IMR-90 (cell line): Measurements from ENCODE around the gene KRTAP21-3. TPM values are rescaled to one million over a fixed set of nuclear protein-coding genes. Genes with fewer than 3 reads are reported as not detected.

ENCODE experiments used
- microRNA-seq, 2 experiments: library from miRNA; stranded (forward) in 1 of 2; unstranded in 1 of 2; fragments of 10-50 nt in 1 of 2; fragments of <30 nt in 1 of 2; gene quantifications in 1 of 2; microRNA quantifications in 1 of 2; one replicate each; pipeline versions ENCODE3 to v1.1.0; 2013 to 2020; ENCODE audit not compliant: insufficient read depth in 1 of 2, insufficient read length in 1 of 2, unreplicated experiment in 1 of 2
- polyA plus RNA-seq, 3 experiments: library from polyadenylated mRNA; depleted of rRNA; stranded (reverse); fragments of >200 nt; gene quantifications; 2 replicates each; pipeline ENCODE4 v1.2.3, GENCODE V29; 2012; ENCODE audit warnings: low replicate concordance in 1 of 3
- small RNA-seq, 5 experiments: library from RNA; depleted of rRNA; stranded (forward); fragments of <200 nt; gene quantifications; one replicate each; pipeline ENCODE3, GENCODE V24; 2012
- total RNA-seq: library from RNA; depleted of rRNA; stranded (reverse); fragments of >200 nt; gene quantifications from 2 replicates; pipeline ENCODE4 v1.2.3, GENCODE V29; 2012; rRNA removed

The KRTAP21-3 gene
- total and polyA plus RNA-seq, 2 of the 4 experiments (the other 2 are of a cell fraction) = not detected

Small RNA genes within 50 kb of the gene (microRNA-seq; reads per million reads assigned to microRNA genes)
- gene AP000244.1 (ENCODE audit: insufficient read depth, insufficient read length) (not detected), gene KRTAP21-3 (ENCODE audit: insufficient read depth, insufficient read length) (not detected)

Small RNA genes within 50 kb of the gene (small RNA-seq; reads per million reads assigned to genes)
- gene AP000244.1 (0 reads per million in 5 experiments), gene KRTAP21-3 (0 reads per million in 5 experiments)

Other genes starting within 250 kb of the KRTAP21-3 start
- gene KRTAP19-1, start 238.4 kb downstream of the KRTAP21-3 start, total RNA-seq = not detected in 2 replicates
- not detected in 2 replicates for gene KRTAP19-1, start 238.4 kb downstream of the KRTAP21-3 start, polyA plus RNA-seq (2012; rRNA removed)
- not detected in 2 replicates for gene KRTAP19-2, start 231.3 kb downstream of the KRTAP21-3 start, total RNA-seq
- gene KRTAP19-2, start 231.3 kb downstream of the KRTAP21-3 start, polyA plus RNA-seq (2012; rRNA removed) = not detected in 2 replicates
- gene KRTAP19-3, start 226.8 kb downstream of the KRTAP21-3 start, total RNA-seq = not detected in 2 replicates
- not detected in 2 replicates for gene KRTAP19-3, start 226.8 kb downstream of the KRTAP21-3 start, polyA plus RNA-seq (2012; rRNA removed)
- gene KRTAP19-4, start 221.6 kb downstream of the KRTAP21-3 start, total RNA-seq = not detected in 2 replicates
- not detected in 2 replicates for gene KRTAP19-4, start 221.6 kb downstream of the KRTAP21-3 start, polyA plus RNA-seq (2012; rRNA removed)
- gene KRTAP19-5, start 216.6 kb downstream of the KRTAP21-3 start, total RNA-seq = not detected in 2 replicates
- gene KRTAP19-5, start 216.6 kb downstream of the KRTAP21-3 start, polyA plus RNA-seq (2012; rRNA removed) = not detected in 2 replicates
- gene KRTAP19-6, start 176.9 kb downstream of the KRTAP21-3 start, total RNA-seq = not detected in 2 replicates
- gene KRTAP19-6, start 176.9 kb downstream of the KRTAP21-3 start, polyA plus RNA-seq (2012; rRNA removed) = not detected in 2 replicates
- gene KRTAP19-7, start 157.5 kb downstream of the KRTAP21-3 start, total RNA-seq = not detected in 2 replicates
- gene KRTAP19-7, start 157.5 kb downstream of the KRTAP21-3 start, polyA plus RNA-seq (2012; rRNA removed) = not detected in 2 replicates
- gene KRTAP22-2, start 128.4 kb downstream of the KRTAP21-3 start, total RNA-seq = not detected in 2 replicates
- gene KRTAP22-2, start 128.4 kb downstream of the KRTAP21-3 start, polyA plus RNA-seq (2012; rRNA removed) = not detected in 2 replicates
- gene KRTAP6-3, start 126.3 kb downstream of the KRTAP21-3 start, total RNA-seq = not detected in 2 replicates
- gene KRTAP6-3, start 126.3 kb downstream of the KRTAP21-3 start, polyA plus RNA-seq (2012; rRNA removed) = not detected in 2 replicates
- gene KRTAP6-2, start 119.9 kb downstream of the KRTAP21-3 start, total RNA-seq = not detected in 2 replicates
- gene KRTAP6-2, start 119.9 kb downstream of the KRTAP21-3 start, polyA plus RNA-seq (2012; rRNA removed) = not detected in 2 replicates
- gene KRTAP22-1, start 117.7 kb downstream of the KRTAP21-3 start, total RNA-seq = not detected in 2 replicates
- gene KRTAP22-1, start 117.7 kb downstream of the KRTAP21-3 start, polyA plus RNA-seq (2012; rRNA removed) = not detected in 2 replicates
- not detected in 2 replicates for gene KRTAP6-1, start 104.8 kb downstream of the KRTAP21-3 start, total RNA-seq
- gene KRTAP6-1, start 104.8 kb downstream of the KRTAP21-3 start, polyA plus RNA-seq (2012; rRNA removed) = not detected in 2 replicates
- gene KRTAP20-1, start 102.4 kb downstream of the KRTAP21-3 start, total RNA-seq = not detected in 2 replicates
- not detected in 2 replicates for gene KRTAP20-1, start 102.4 kb downstream of the KRTAP21-3 start, polyA plus RNA-seq (2012; rRNA removed)
- not detected in 2 replicates for gene KRTAP20-4, start 98.2 kb downstream of the KRTAP21-3 start, total RNA-seq
- not detected in 2 replicates for gene KRTAP20-4, start 98.2 kb downstream of the KRTAP21-3 start, polyA plus RNA-seq (2012; rRNA removed)
- not detected in 2 replicates for gene KRTAP20-2, start 83.6 kb downstream of the KRTAP21-3 start, total RNA-seq
- not detected in 2 replicates for gene KRTAP20-2, start 83.6 kb downstream of the KRTAP21-3 start, polyA plus RNA-seq (2012; rRNA removed)
- gene KRTAP20-3, start 75.9 kb downstream of the KRTAP21-3 start, total RNA-seq = not detected in 2 replicates
- gene KRTAP20-3, start 75.9 kb downstream of the KRTAP21-3 start, polyA plus RNA-seq (2012; rRNA removed) = not detected in 2 replicates
- gene KRTAP21-2, start 28.5 kb upstream of the KRTAP21-3 start, total RNA-seq = not detected in 2 replicates
- not detected in 2 replicates for gene KRTAP21-2, start 28.5 kb upstream of the KRTAP21-3 start, polyA plus RNA-seq (2012; rRNA removed)
- not detected in 2 replicates for gene KRTAP21-1, start 36.7 kb upstream of the KRTAP21-3 start, total RNA-seq
- gene KRTAP21-1, start 36.7 kb upstream of the KRTAP21-3 start, polyA plus RNA-seq (2012; rRNA removed) = not detected in 2 replicates
- not detected in 2 replicates for gene KRTAP8-1, start 94.5 kb upstream of the KRTAP21-3 start, total RNA-seq
- not detected in 2 replicates for gene KRTAP8-1, start 94.5 kb upstream of the KRTAP21-3 start, polyA plus RNA-seq (2012; rRNA removed)
- gene KRTAP7-1, start 111.0 kb upstream of the KRTAP21-3 start, total RNA-seq = not detected in 2 replicates
- gene KRTAP7-1, start 111.0 kb upstream of the KRTAP21-3 start, polyA plus RNA-seq (2012; rRNA removed) = not detected in 2 replicates
- not detected in 2 replicates for gene KRTAP11-1, start 162.8 kb upstream of the KRTAP21-3 start, total RNA-seq
- gene KRTAP11-1, start 162.8 kb upstream of the KRTAP21-3 start, polyA plus RNA-seq (2012; rRNA removed) = not detected in 2 replicates